Kidney (tissue), 14 donors: ENCODE data around the gene NABP2. TPM values are rescaled to one million over a fixed set of nuclear protein-coding genes. Genes with fewer than 3 reads are reported as not detected.

ENCODE experiments used
- DNase-seq, 5 donors: peaks; one replicate each; pipeline ENCODE4 v3.0.0-alpha.2; 2013 to 2020
- FAIRE-seq: peaks from 2 replicates; lab custom pipeline; 2012; peaks lifted over from hg19 to GRCh38; lab: Jason Lieb, UNC
- H3K27ac ChIP-seq, 2 donors: one replicate each; pipeline ENCODE4 v1.7.0; 2013; ENCODE audit warnings: low read depth in 2 of 2, low read length in 2 of 2, inconsistent platforms in 1 of 2
- H3K27me3 ChIP-seq: one replicate; pipeline ENCODE4 v1.7.1; 2013; ENCODE audit warnings: low read length, inconsistent platforms; ENCODE audit not compliant: control insufficient read depth, insufficient read depth
- H3K36me3 ChIP-seq, 3 donors: one replicate each; pipeline versions ENCODE4 v1.7.0 to v1.7.1; 2013; ENCODE audit warnings: low read length in 3 of 3, control low read depth in 1 of 3, inconsistent platforms in 1 of 3; ENCODE audit not compliant: insufficient read depth in 3 of 3, control insufficient read depth in 2 of 3
- H3K4me1 ChIP-seq, 3 donors: one replicate each; pipeline versions ENCODE4 v1.7.0 to v1.7.1; 2013; ENCODE audit warnings: low read length in 3 of 3, inconsistent platforms in 1 of 3, low read depth in 1 of 3; ENCODE audit not compliant: control insufficient read depth in 2 of 3, insufficient read depth in 2 of 3
- H3K4me3 ChIP-seq, 3 donors: one replicate each; pipeline versions ENCODE4 v1.7.0 to v1.8.1; 2013; ENCODE audit warnings: low read length in 3 of 3, control low read depth in 1 of 3, inconsistent platforms in 1 of 3
- H3K9ac ChIP-seq, 3 donors: one replicate each; pipeline versions ENCODE4 v1.7.0 to v1.7.1; 2013; ENCODE audit warnings: low read length in 3 of 3, control low read depth in 1 of 3, inconsistent platforms in 1 of 3
- H3K9me3 ChIP-seq, 3 donors: one replicate each; pipeline versions ENCODE4 v1.7.0 to v1.7.1; 2013; ENCODE audit warnings: low read length in 3 of 3, control low read depth in 1 of 3, inconsistent platforms in 1 of 3; ENCODE audit not compliant: control insufficient read depth in 2 of 3, insufficient read depth in 1 of 3
- intact Hi-C: fragments of 100-400 bp; cut with DNase I; formaldehyde crosslinking; loops from one replicate; pipeline ENCODE4 v1.11.1; 2022
- polyA plus RNA-seq: library from polyadenylated mRNA; stranded (reverse); fragments of 350-450 nt; fragmentation: Illumina TruSeq; extraction: RNeasy Lipid Tissue Mini Kit (QIAGEN cat#74804); gene quantifications from one replicate; pipeline ENCODE4 v1.2.3, GENCODE V29; 2014; ENCODE audit warnings: low read depth, low replicate concordance; ENCODE audit not compliant: insufficient read depth
- total RNA-seq: library from RNA; stranded (reverse); fragmentation: NEBNext Ultra II Directional; extraction: Animal tissue kit (Norgen Biotek cat#: 25700); gene quantifications from one replicate; pipeline ENCODE4 v1.2.1, GENCODE V29; 2021
- TF ChIP-seq, protein P1 (sequence below): IDR thresholded peaks from 3 replicates; pipeline ENCODE4 v1.5.1; 2012; ENCODE audit warnings: mild to moderate bottlenecking, moderate library complexity, borderline replicate concordance; ENCODE audit not compliant: insufficient read depth; ENCODE audit errors: extremely low read depth
- donor health status: control.
- donor health status: control.
- donor health status: control.
- donor health status: control.
- donor health status: control.
- donor health status: DM: yes; HTN: yes; CAD: no.
- donor health status: Normal renal cell carcinoma (clear cell type).

Gene NABP2
- total and polyA plus RNA-seq, 2 donors from 2014 or later, result 31.0 to 42.3 TPM

DNA sequence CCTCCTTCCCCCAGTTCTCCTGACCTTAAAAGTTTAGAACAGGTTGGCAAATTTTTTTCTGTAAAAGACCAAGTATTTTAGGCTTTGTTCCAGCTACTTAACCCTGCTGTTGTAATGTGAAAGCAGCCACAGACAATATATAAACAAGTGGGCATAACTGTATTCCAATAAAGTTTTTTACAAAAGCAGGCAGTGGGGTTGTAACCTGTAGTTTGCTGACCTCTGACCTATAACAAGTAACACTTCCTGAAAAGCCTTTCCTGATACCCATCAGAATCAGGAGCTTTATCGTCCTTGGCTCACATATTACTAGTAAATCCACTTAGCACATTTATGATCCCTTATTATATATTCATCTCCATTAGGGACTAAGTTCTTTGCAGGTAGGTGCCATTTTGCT lies 21.8 kb upstream of the NABP2 start:
- no peak overlapping the region for H3K9ac ChIP-seq
- H3K4me1 ChIP-seq, result no peaks in the 10 kb centered on the region
- TF ChIP-seq, protein P1, sequence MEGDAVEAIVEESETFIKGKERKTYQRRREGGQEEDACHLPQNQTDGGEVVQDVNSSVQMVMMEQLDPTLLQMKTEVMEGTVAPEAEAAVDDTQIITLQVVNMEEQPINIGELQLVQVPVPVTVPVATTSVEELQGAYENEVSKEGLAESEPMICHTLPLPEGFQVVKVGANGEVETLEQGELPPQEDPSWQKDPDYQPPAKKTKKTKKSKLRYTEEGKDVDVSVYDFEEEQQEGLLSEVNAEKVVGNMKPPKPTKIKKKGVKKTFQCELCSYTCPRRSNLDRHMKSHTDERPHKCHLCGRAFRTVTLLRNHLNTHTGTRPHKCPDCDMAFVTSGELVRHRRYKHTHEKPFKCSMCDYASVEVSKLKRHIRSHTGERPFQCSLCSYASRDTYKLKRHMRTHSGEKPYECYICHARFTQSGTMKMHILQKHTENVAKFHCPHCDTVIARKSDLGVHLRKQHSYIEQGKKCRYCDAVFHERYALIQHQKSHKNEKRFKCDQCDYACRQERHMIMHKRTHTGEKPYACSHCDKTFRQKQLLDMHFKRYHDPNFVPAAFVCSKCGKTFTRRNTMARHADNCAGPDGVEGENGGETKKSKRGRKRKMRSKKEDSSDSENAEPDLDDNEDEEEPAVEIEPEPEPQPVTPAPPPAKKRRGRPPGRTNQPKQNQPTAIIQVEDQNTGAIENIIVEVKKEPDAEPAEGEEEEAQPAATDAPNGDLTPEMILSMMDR, result no peak
- H3K4me3 ChIP-seq, result no peak overlapping the region
- no peaks in the 10 kb centered on the region for H3K9me3 ChIP-seq
- FAIRE-seq (no peak), DNase-seq (no peak)
- no peaks in the 10 kb centered on the region for H3K27me3 ChIP-seq
- peaks cover 4 to 26% (median 15%) of the 10 kb centered on the region in 3 donors for H3K36me3 ChIP-seq
- intact Hi-C loops, result no loop called here
- no peak overlapping the region for H3K27ac ChIP-seq

DNA sequence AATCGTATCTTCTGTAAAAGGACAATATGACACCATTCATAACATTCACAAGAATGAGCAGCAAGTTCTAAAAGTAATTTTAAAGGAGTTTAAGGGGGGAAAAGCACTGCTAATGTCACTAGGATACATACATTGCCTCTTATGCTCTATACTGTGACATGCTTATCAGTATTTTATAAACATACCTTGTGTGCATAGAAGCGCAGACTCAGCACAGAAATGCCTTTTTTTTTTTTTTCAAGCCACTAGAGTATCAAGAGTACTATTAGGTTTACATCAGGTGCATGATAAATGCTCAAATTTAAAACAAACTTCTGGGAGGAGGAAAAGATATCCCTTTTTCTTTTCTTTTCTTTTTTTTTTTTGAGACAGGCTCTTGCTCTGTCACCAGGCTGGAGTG lies 21.3 kb upstream of the NABP2 start:
- Histone ChIP-seq H3K27ac (no peak overlapping the region), H3K4me3 (no peak overlapping the region), H3K36me3 (peaks cover 8 to 30% (median 20%) of the 10 kb centered on the region in 3 donors), H3K9ac (no peak overlapping the region), H3K4me1 (no peaks in the 10 kb centered on the region), H3K27me3 (no peaks in the 10 kb centered on the region), H3K9me3 (no peaks in the 10 kb centered on the region)
- FAIRE-seq, result no peak
- intact Hi-C loops, result no loop called here
- no peak for DNase-seq
- TF ChIP-seq, protein P1, result no peak

DNA sequence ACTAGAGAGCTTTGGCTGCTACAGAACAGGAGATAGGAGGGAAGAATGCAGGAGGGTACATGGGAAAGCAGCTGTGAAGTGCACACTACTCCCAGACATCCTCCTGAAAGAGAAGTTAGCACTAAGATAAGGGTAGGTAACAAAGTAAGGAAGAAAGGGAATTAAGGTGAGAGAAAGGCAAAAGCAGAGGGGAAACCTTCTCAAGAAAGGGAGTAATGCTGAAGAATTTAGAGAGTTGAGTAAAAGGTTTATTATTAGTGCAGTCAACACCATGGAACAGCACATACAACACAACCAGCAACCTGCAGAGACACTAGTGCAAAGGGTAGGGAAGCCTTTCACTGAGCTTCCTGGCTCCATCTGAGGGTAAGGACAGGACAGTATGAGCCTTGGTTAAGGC lies 19.9 kb upstream of the NABP2 start:
- intact Hi-C loops, result no loop called here
- Histone ChIP-seq H3K9ac (no peak overlapping the region), H3K4me3 (no peak overlapping the region), H3K36me3 (peaks cover 11 to 34% (median 25%) of the 10 kb centered on the region in 3 donors), H3K27ac (no peak overlapping the region), H3K4me1 (no peaks in the 10 kb centered on the region), H3K9me3 (no peaks in the 10 kb centered on the region), H3K27me3 (no peaks in the 10 kb centered on the region)
- FAIRE-seq (no peak), DNase-seq (no peak)
- TF ChIP-seq, protein P1, result no peak

DNA sequence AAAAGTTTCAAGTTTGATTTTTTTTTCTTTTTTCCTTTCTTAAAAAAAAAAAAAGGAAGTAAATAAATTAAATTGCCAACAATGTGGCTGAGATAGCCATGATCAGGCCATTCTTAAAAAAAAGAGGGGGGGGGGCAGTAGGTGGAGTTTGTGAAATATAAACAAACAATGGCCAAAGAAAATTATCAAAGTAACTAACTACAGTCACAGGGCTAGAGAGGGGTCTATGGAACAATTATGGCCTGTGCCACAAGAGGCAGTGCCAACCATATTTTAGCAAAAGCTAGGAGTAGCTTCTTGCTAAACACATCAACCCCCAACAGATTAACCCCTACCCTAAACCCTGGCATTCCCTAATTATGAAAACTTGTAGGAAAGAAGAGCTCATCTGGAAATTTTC lies 18.7 kb upstream of the NABP2 start:
- no peak overlapping the region for H3K4me3 ChIP-seq
- intact Hi-C loops, result no loop called here
- H3K27me3 ChIP-seq, result no peaks in the 10 kb centered on the region
- H3K9ac ChIP-seq, result no peak overlapping the region
- TF ChIP-seq, protein P1, result no peak
- no peak overlapping the region for H3K27ac ChIP-seq
- no peaks in the 10 kb centered on the region for H3K4me1 ChIP-seq
- no peaks in the 10 kb centered on the region for H3K9me3 ChIP-seq
- DNase-seq (no peak), FAIRE-seq (no peak)
- peaks cover 11 to 41% (median 32%) of the 10 kb centered on the region in 3 donors for H3K36me3 ChIP-seq
